ENCODE measurements around the gene MAGEA11. TPM values are rescaled to one million over a fixed set of nuclear protein-coding genes. Genes with fewer than 3 reads are reported as not detected.
"Not testable (repeated sequence)": the region's sequence is repeated elsewhere in the genome, so short reads cannot be mapped to it uniquely, and the experiment has no call there.

The MAGEA11 gene
- total RNA-seq, 4 donors from 2014 or later, result 0.26 TPM; not detected in 3

DNA sequence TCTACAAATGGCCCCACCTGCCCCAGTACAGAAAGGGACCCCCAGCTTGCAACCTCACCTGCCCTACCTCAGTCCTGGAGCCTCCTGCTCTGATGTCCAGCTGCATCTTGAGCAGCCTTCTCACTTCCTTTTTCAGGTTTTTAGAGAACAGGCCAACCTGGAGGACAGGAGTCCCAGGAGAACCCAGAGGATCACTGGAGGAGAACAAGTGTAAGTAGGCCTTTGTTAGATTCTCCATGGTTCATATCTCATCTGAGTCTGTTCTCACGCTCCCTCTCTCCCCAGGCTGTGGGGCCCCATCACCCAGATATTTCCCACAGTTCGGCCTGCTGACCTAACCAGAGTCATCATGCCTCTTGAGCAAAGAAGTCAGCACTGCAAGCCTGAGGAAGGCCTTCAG, 3.6 kb downstream of the MAGEA11 start:
- H3K27ac ChIP-seq, result no peak overlapping the region
- H3K36me3 ChIP-seq, result no peaks in the 10 kb centered on the region
- H3K27me3 ChIP-seq, result no peaks in the 10 kb centered on the region
- 86% methylated on average over 2 of the region's 2 CpGs for WGBS
- DNase-seq (ENCODE audit: low spot score in 2 of 2), result no peak
- TF ChIP-seq EP300 (IDR thresholded peaks at IDR 0.05) (no peak), POLR2A (IDR thresholded peaks at IDR 0.05) (no peak), POLR2AphosphoS5 (IDR thresholded peaks at IDR 0.05) (no peak)
- TF ChIP-seq, protein P1, sequence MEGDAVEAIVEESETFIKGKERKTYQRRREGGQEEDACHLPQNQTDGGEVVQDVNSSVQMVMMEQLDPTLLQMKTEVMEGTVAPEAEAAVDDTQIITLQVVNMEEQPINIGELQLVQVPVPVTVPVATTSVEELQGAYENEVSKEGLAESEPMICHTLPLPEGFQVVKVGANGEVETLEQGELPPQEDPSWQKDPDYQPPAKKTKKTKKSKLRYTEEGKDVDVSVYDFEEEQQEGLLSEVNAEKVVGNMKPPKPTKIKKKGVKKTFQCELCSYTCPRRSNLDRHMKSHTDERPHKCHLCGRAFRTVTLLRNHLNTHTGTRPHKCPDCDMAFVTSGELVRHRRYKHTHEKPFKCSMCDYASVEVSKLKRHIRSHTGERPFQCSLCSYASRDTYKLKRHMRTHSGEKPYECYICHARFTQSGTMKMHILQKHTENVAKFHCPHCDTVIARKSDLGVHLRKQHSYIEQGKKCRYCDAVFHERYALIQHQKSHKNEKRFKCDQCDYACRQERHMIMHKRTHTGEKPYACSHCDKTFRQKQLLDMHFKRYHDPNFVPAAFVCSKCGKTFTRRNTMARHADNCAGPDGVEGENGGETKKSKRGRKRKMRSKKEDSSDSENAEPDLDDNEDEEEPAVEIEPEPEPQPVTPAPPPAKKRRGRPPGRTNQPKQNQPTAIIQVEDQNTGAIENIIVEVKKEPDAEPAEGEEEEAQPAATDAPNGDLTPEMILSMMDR (IDR thresholded peaks at IDR 0.05), result no peak
- no peak overlapping the region for H3K4me3 ChIP-seq
- no peaks in the 10 kb centered on the region for H3K4me1 ChIP-seq
- H3K9me3 ChIP-seq, result no peaks in the 10 kb centered on the region

DNA sequence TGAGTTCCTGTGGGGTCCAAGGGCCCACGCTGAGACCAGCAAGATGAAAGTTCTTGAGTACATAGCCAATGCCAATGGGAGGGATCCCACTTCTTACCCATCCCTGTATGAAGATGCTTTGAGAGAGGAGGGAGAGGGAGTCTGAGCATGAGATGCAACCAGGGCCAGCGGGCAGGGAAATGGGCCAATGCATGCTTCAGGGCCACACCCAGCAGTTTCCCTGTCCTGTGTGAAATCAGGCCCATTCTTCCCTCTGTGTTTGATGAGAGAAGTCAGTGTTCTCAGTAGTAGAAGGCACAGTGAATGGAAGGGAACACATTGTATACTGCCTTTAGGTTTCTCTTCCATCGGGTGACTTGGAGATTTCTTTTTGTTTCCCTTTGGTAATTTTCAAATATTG, 4.8 kb downstream of the MAGEA11 start:
- Histone ChIP-seq H3K9me3 (no peaks in the 10 kb centered on the region), H3K27me3 (no peaks in the 10 kb centered on the region), H3K4me1 (no peaks in the 10 kb centered on the region), H3K4me3 (no peak overlapping the region), H3K27ac (no peak overlapping the region), H3K36me3 (no peaks in the 10 kb centered on the region)
- no peak for DNase-seq (ENCODE audit: low spot score in 2 of 2)
- 72% methylated on average over 2 of the region's 3 CpGs for WGBS
- no peak for TF ChIP-seq POLR2AphosphoS5 (IDR thresholded peaks at IDR 0.05)
- TF ChIP-seq EP300 (IDR thresholded peaks at IDR 0.05), result no peak
- no peak for TF ChIP-seq POLR2A (IDR thresholded peaks at IDR 0.05)
- TF ChIP-seq, protein P1 (IDR thresholded peaks at IDR 0.05), result no peak

DNA sequence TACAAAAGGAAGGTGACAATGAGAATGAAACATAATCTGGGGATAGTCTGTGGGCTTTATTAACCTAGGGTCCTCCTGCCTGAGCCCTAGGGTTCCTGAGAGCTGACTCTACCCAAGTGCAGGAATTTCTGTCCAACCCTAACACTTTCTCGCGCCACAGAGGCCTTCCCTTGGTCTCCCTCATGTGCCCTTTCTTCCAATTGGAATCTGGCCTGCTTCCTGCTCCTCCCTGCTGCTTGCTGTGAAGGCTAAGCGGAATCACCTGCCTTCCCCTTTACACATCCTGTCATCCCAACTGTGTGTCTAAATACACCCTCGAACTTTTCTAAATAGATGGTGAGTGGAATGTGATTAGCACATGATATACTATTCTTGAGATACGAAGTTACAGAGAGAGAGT, 5.9 kb downstream of the MAGEA11 start:
- Histone ChIP-seq H3K27ac (no peak overlapping the region), H3K9me3 (no peaks in the 10 kb centered on the region), H3K27me3 (no peaks in the 10 kb centered on the region), H3K36me3 (no peaks in the 10 kb centered on the region), H3K4me1 (no peaks in the 10 kb centered on the region), H3K4me3 (no peak overlapping the region)
- TF ChIP-seq, protein P1 (IDR thresholded peaks at IDR 0.05), result no peak
- TF ChIP-seq EP300 (IDR thresholded peaks at IDR 0.05), result no peak
- no peak for TF ChIP-seq POLR2AphosphoS5 (IDR thresholded peaks at IDR 0.05)
- no peak for TF ChIP-seq POLR2A (IDR thresholded peaks at IDR 0.05)
- DNase-seq (ENCODE audit: low spot score in 2 of 2), result no peak
- 51% methylated on average over 5 of the region's 5 CpGs for WGBS

DNA sequence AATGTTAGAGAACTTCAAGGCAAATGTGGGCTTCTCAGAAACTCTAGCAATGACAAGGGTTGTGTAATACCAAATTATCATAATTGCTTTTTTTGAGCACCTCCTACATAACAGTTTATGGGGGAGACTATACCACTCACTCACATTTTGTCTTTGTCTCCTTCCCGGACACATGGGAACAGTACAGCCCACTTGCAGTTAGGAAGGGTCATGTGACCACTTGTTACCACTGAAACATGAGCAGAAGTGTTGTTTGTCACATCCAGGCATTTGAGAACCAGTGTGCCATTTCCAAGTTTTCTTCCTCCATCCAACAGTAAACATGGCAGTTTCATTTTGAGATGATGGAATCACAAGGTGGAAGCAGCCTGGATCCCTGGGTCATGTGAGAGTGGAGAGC, 6.9 kb downstream of the MAGEA11 start:
- no peak overlapping the region for H3K4me3 ChIP-seq
- DNase-seq (ENCODE audit: low spot score in 2 of 2), result no peak
- no peak for TF ChIP-seq POLR2AphosphoS5 (IDR thresholded peaks at IDR 0.05)
- TF ChIP-seq POLR2A (IDR thresholded peaks at IDR 0.05), result no peak
- TF ChIP-seq, protein P1 (IDR thresholded peaks at IDR 0.05), result no peak
- no peak for TF ChIP-seq EP300 (IDR thresholded peaks at IDR 0.05)
- no peak overlapping the region for H3K27ac ChIP-seq
- no peaks in the 10 kb centered on the region for H3K9me3 ChIP-seq
- H3K27me3 ChIP-seq, result no peaks in the 10 kb centered on the region
- no peaks in the 10 kb centered on the region for H3K4me1 ChIP-seq
- no peaks in the 10 kb centered on the region for H3K36me3 ChIP-seq
- WGBS, result 37% methylated on average over 1 of the region's 1 CpG

DNA sequence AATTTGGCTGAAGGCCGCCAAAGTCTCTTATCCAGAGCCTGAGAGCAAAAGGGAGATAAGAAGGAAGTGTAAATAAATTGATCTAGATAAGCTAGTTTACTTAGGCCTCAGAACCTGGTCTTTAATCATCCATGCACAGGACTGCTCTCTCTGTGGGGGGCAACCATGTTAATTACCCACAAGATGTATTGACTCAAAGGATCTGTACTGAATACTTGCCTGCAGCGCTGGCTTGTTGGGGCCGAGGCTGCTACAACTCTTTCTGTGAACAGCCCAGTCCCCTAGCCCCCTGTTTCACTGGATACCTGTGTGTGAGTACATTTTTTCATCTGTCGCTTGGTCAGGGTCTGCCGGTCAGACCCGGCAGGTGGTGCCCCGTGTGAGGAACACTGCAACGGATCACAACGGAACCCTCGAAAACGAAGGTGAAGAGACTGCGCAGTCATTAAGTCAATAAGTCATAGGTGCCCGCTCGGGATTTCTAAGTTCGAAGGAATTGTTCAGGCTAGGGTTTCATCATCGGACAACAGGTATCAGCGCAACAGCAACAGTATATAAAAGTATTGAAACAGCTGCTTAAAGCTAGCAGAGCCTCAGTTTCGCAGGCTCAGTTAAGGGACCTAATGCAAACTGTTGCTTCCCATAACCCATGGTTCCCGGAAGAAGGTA, 8.3 kb downstream of the MAGEA11 start:
- DNase-seq (ENCODE audit: low spot score in 2 of 2), result no peak

DNA sequence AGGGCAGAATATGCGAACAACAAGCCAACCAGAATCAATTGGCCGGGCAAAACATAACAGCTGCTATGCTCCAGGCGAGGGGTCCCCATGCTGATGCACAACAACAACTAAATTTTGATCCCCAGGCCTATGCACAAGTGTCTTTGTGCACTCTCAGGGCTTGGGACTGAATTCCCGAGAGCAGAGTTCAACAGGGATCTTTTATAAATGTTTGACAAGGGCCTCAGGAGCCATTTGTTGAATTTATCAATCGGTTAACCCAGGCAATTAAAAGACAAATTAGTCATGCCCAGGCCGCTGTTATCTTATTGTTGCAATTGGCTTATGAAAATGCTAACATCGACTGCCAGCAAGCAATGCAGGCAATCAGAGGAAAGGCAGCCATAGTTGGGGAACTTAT, 9.4 kb downstream of the MAGEA11 start:
- H3K4me3 ChIP-seq; H3K27ac ChIP-seq; H3K27me3 ChIP-seq; H3K36me3 ChIP-seq; H3K9me3 ChIP-seq; H3K4me1 ChIP-seq; DNase-seq (ENCODE audit: low spot score in 2 of 2): not testable (repeated sequence)
- 81% methylated on average over 7 of the region's 7 CpGs for WGBS

More for the DNA sequence above, 8.3 kb downstream of the MAGEA11 start:
- 81% methylated on average over 19 of the region's 19 CpGs for WGBS
- Histone ChIP-seq H3K4me1 (no peaks in the 10 kb centered on the region), H3K4me3 (no peak overlapping the region), H3K27me3 (no peaks in the 10 kb centered on the region), H3K27ac (no peak overlapping the region), H3K36me3 (no peaks in the 10 kb centered on the region), H3K9me3 (no peaks in the 10 kb centered on the region)
- TF ChIP-seq EP300 (IDR thresholded peaks at IDR 0.05) (no peak), POLR2A (IDR thresholded peaks at IDR 0.05) (no peak), POLR2AphosphoS5 (IDR thresholded peaks at IDR 0.05) (no peak)
- TF ChIP-seq, protein P1 (IDR thresholded peaks at IDR 0.05), result no peak
